Activated T-cell treated with anti-CD3 and anti-CD28 coated beads, Interleukin-2, amount 50 U/mL, for 72 hours (primary cell): Measurements from ENCODE around the gene HOXB5. TPM values are rescaled to one million over a fixed set of nuclear protein-coding genes. Genes with fewer than 3 reads are reported as not detected.

Experiments
- ATAC-seq, 2 donors: fragments of 150-1000 bp; cut with Tn5 transposase; replicated peaks in 1 of 2; 2 replicates each; pipeline ENCODE4 v1.10.0; 2021; ENCODE audit warnings: moderate library complexity in 2 of 2, mild to moderate bottlenecking in 1 of 2
- DNase-seq, 2 donors: peaks; one replicate each; pipeline ENCODE4 v3.0.0; 2021 to 2022; ENCODE audit warnings: mixed read lengths in 1 of 2
- H3K27ac Mint-ChIP-seq: one replicate; pipeline ENCODE4 v1.8.0; 2022; ENCODE audit warnings: mild to moderate bottlenecking, moderate library complexity, mixed read lengths
- H3K27me3 Mint-ChIP-seq: one replicate; pipeline ENCODE4 v1.8.0; 2022; ENCODE audit warnings: low read depth, mixed read lengths
- H3K36me3 Mint-ChIP-seq, 2 donors: one replicate each; pipeline ENCODE4 v1.8.0; 2022; ENCODE audit warnings: mixed read lengths in 2 of 2, mild to moderate bottlenecking in 1 of 2; ENCODE audit not compliant: insufficient read depth in 2 of 2
- H3K4me1 Mint-ChIP-seq: one replicate; pipeline ENCODE4 v1.8.0; 2022; ENCODE audit warnings: low read depth, mixed read lengths
- H3K4me3 Mint-ChIP-seq, 2 donors: one replicate each; pipeline ENCODE4 v1.8.0; 2022; ENCODE audit warnings: mild to moderate bottlenecking in 2 of 2, mixed read lengths in 2 of 2, moderate library complexity in 2 of 2
- H3K9me3 Mint-ChIP-seq, 2 donors: one replicate each; pipeline ENCODE4 v1.8.0; 2022; ENCODE audit warnings: mixed read lengths in 2 of 2
- total RNA-seq, 2 donors: library from RNA; stranded (reverse); gene quantifications; one replicate each; pipeline ENCODE4 v1.2.3, GENCODE V29; 2022

HOXB5 gene
- total RNA-seq, 2 donors from 2014 or later = not detected

- DNase-seq (no peak), ATAC-seq (no peak)
- Mint-ChIP-seq H3K9me3 (no peaks in the 10 kb centered on the region), H3K4me1 (peaks cover 4% of the 10 kb centered on the region), H3K36me3 (no peaks in the 10 kb centered on the region), H3K27ac (no peak overlapping the region), H3K4me3 (no peak overlapping the region), H3K27me3 (peaks cover 9% of the 10 kb centered on the region)
These were observed 23.1 kb downstream of the HOXB5 start for GRCh38 chr17:48570325-48571023.

DNA sequence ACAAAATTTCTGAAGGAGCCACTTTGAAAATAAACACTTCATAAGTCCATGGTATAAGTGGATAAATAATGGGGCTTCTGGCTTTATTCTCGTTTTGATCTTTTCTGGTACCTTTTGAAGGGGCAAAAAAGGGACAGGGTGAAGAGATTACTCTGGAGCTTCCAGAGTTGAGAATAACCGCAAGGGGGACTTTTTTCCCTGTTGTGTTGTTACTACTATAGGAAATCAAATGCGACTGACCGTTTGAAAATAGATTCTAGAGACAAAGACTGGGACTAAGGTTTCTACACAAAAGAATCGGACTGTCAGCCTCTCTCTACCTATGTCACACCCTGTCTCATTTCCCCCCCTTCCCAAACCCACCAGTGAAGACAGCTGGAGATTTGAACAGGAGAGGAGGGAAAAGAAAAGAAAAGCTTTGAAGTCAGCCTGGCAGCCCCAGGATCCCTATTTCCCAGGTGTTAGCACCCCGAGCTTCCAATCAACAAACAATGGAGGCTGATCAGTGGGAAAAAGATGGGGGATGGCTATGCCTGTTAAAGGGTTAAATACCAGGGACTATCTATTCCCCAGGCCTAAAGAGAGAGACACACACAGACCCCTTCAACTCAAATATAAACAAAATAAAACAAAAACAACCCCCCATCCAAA, 23.8 kb downstream of the HOXB5 start:
- Mint-ChIP-seq H3K9me3 (no peaks in the 10 kb centered on the region), H3K36me3 (no peaks in the 10 kb centered on the region), H3K4me1 (peaks cover 4% of the 10 kb centered on the region), H3K4me3 (no peak overlapping the region), H3K27ac (no peak overlapping the region), H3K27me3 (peaks cover 8% of the 10 kb centered on the region)
- ATAC-seq = no peak
- DNase-seq = no peak

DNA sequence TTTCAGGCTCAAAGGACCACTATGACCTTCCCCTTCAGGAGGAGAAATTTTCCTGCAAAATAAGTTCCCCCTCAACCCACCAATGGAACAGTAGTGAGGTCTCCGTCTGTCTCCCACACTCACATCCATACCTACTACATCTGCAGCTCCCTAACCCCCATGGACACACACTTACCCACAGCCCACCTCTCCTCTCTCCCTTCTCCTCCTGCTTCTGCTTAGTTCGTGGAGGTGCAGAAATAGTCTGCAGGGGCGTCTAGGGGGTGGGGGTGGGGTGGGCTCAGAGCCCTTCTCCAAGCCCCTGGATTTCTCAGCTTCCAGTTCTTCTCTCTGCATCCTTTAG, 24.4 kb downstream of the HOXB5 start:
- no peaks in the 10 kb centered on the region for H3K9me3 Mint-ChIP-seq
- peaks cover 2% of the 10 kb centered on the region for H3K27me3 Mint-ChIP-seq
- no peak overlapping the region for H3K4me3 Mint-ChIP-seq
- H3K27ac Mint-ChIP-seq = no peak overlapping the region
- ATAC-seq = no peak
- no peaks in the 10 kb centered on the region for H3K36me3 Mint-ChIP-seq
- H3K4me1 Mint-ChIP-seq = peaks cover 4% of the 10 kb centered on the region
- no peak for DNase-seq

DNA sequence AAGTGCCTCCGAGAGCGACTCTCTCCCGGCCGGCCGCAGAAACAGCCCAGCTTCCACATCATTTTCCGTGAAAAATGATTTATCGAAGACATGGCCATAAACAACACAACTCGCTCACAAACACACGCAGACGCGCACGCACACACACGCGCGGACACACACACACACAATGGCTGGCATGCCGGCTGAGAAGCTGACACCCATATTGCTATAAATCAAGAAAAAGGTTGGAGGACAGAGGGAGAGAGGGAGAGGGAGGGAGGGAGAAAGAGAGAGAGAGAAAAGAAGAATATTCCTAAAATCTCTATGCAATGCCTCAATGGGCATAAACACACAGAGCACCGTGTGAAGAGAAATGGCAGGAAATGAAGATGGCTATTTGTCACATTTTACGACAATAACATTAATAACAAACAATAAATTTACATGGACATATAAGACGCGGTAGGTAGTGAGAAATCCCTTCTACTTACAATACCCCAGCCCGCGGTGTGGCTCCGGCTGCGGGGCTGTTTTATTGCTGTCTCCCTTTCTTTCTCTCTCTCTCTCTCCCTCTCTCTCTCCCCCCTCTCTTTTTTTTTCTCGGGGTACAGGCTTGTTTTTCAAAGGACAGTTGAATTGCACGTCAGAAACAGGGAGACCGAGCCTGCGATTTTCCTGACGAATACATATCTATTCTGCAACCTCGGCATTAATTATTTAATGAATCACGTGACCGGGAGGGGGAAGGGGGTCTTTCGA, 24.9 kb downstream of the HOXB5 start:
- DNase-seq (no peak), ATAC-seq (no peak)
- no peaks in the 10 kb centered on the region for H3K9me3 Mint-ChIP-seq
- peaks cover 2% of the 10 kb centered on the region for H3K27me3 Mint-ChIP-seq
- peaks cover 4% of the 10 kb centered on the region for H3K4me1 Mint-ChIP-seq
- H3K27ac Mint-ChIP-seq = no peak overlapping the region
- H3K4me3 Mint-ChIP-seq = peak overlapping the region; percentile 4 to 53
- H3K36me3 Mint-ChIP-seq = no peaks in the 10 kb centered on the region

GRCh38 chr17:48567646-48568354, 25.8 kb downstream of the HOXB5 start:
- DNase-seq = no peak
- Mint-ChIP-seq H3K9me3 (no peaks in the 10 kb centered on the region), H3K4me1 (peaks cover 4% of the 10 kb centered on the region), H3K27ac (no peak overlapping the region), H3K4me3 (peak overlapping the region in 1 of 2 donors; percentile 53), H3K36me3 (no peaks in the 10 kb centered on the region), H3K27me3 (peaks cover 10% of the 10 kb centered on the region)
- no peak for ATAC-seq

DNA sequence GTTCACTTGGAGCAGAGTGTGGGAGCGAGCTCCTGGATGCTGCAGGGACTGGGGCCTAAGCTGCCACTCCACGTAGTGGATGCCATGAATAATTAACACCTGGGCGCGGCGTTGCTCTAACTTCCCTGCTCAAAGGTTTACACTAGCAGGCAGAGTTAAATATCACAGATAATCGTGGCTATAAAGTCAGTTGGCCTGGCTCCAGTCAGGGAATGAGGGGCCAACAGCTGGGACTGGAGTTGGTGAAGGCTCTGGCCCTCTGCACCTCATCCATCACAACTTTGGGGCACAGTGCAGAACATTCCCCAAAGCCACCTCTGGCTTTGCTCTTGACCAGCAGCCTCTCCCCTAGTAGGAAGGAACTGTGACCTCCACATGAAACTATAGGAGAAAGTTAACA, 26.4 kb downstream of the HOXB5 start:
- Mint-ChIP-seq H3K27ac (no peak overlapping the region), H3K27me3 (peaks cover 13% of the 10 kb centered on the region), H3K36me3 (no peaks in the 10 kb centered on the region), H3K4me1 (peaks cover 4% of the 10 kb centered on the region), H3K9me3 (no peaks in the 10 kb centered on the region), H3K4me3 (no peak overlapping the region)
- DNase-seq (no peak), ATAC-seq (no peak)

GRCh38 chr17:48566717-48567116, 26.9 kb downstream of the HOXB5 start:
- H3K4me1 Mint-ChIP-seq = peaks cover 4% of the 10 kb centered on the region
- H3K27me3 Mint-ChIP-seq = peaks cover 13% of the 10 kb centered on the region
- no peak for ATAC-seq
- no peak overlapping the region for H3K27ac Mint-ChIP-seq
- H3K4me3 Mint-ChIP-seq = no peak overlapping the region
- no peaks in the 10 kb centered on the region for H3K9me3 Mint-ChIP-seq
- DNase-seq = no peak
- H3K36me3 Mint-ChIP-seq = no peaks in the 10 kb centered on the region

DNA sequence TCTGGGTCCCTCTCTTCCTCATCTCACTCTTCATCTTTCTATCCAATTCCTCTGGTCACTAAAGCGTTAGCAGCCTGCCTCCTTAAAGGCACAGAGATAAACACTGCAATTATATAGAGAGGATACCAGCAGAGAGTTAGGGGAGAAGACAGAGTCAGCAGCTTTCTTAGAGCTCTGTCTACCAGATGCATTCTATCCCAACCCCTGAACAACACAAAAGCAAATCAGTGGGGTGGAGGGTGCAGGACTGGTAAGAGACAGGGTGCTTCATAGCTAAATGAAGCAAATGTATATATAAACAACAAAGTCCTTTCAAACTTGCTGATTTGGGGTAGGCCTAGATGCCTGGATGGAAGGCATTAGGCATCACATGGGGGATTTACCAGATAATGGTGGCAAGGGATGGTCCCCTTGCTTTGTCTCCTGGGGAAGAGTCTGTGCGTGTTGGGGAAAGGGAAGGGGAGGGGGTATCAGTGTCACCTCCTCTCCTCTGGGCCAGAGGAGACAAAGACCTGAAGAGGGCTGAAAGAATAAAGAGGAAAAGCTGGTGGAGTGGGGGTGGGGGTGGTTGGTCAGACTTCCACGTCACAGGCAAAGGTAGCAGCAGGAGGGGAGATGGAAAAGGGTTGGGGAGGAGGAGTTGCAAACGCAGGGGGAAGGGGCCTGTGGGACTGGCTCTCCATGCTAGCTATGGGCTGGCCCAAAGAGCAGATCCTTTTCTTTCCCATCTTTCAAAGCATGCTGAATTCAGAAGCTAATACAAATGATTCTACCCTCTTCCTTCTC, 27.5 kb downstream of the HOXB5 start:
- Mint-ChIP-seq H3K27ac (no peak overlapping the region), H3K4me3 (no peak overlapping the region), H3K9me3 (no peaks in the 10 kb centered on the region), H3K27me3 (peaks cover 13% of the 10 kb centered on the region), H3K4me1 (peaks cover 4% of the 10 kb centered on the region), H3K36me3 (no peaks in the 10 kb centered on the region)
- no peak for ATAC-seq
- no peak for DNase-seq

GRCh38 chr17:48565022-48565554, 28.5 kb downstream of the HOXB5 start:
- no peak overlapping the region for H3K4me3 Mint-ChIP-seq
- H3K4me1 Mint-ChIP-seq = peaks cover 4% of the 10 kb centered on the region
- no peaks in the 10 kb centered on the region for H3K9me3 Mint-ChIP-seq
- peaks cover 13% of the 10 kb centered on the region for H3K27me3 Mint-ChIP-seq
- DNase-seq (no peak), ATAC-seq (no peak)
- no peaks in the 10 kb centered on the region for H3K36me3 Mint-ChIP-seq
- no peak overlapping the region for H3K27ac Mint-ChIP-seq

DNA sequence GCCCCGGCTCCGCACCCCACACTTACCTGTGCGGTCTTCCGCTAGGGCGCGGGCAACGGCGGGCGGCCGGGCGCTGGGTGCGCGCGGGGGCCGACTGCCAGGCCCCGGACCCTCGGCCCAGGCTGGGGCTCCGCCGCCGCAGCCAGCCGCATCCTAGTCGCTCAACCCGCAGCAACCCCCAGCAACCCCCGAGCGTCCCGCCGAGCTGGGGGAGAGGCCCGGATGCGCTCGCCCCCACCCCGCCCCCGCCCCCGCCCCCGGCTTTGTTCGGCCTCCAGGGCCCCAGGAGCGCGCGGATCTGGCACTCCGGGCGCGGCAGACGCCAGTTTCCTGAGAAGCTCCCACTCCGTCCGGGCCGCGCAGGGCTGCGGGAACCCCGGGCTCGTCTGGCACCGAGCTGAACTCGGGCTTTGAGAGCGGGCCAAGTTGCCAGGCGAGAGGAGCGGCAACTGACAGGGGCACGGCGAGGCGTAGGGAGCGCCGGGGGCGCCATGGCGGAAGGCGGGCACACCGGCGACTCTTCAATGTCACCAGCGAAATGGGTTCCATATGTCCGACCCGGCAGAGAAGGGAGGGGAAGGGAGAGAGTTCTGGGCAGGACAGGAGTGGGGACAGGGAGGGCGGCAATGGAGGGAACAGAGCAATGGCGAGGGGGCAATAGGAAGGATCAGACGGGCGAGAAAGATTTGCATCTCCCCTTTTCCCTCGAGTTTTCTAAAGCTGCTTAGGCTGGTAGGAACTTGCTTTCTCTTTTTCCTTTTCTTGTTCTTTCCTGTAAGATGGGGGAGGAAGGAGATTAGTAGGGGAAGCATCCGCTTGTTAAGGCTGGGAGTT, 29.2 kb downstream of the HOXB5 start:
- ATAC-seq = peak in 1 of 2 donors; percentile 21
- Mint-ChIP-seq H3K9me3 (no peaks in the 10 kb centered on the region), H3K36me3 (no peaks in the 10 kb centered on the region)

DNA sequence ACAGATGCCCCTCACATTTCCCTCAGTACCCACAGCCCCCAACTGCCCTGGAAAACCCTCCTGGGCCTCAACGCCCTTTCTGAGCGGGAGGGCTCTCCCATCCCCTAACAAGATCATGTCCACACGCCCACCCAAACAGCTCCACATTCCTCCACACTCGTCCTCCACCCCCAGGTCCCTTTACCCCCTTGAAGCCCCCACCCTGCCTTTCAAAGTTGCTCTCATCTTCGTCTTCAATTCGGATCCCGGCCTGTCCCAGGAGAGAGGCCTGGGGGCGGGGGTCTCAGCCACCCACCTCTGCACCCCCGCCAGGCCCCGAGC, 29.8 kb downstream of the HOXB5 start:
- no peaks in the 10 kb centered on the region for H3K36me3 Mint-ChIP-seq
- H3K4me1 Mint-ChIP-seq = peaks cover 4% of the 10 kb centered on the region
- H3K4me3 Mint-ChIP-seq = peak overlapping the region in 1 of 2 donors; percentile 35
- H3K9me3 Mint-ChIP-seq = no peaks in the 10 kb centered on the region
- no peak for ATAC-seq
- DNase-seq = no peak
- peaks cover 13% of the 10 kb centered on the region for H3K27me3 Mint-ChIP-seq
- H3K27ac Mint-ChIP-seq = no peak overlapping the region

More for the DNA sequence above, 29.2 kb downstream of the HOXB5 start:
- H3K4me3 Mint-ChIP-seq = peak overlapping the region in 1 of 2 donors; percentile 45
- H3K27me3 Mint-ChIP-seq = peaks cover 13% of the 10 kb centered on the region
- no peak for DNase-seq
- H3K27ac Mint-ChIP-seq = no peak overlapping the region
- peaks cover 4% of the 10 kb centered on the region for H3K4me1 Mint-ChIP-seq

DNA sequence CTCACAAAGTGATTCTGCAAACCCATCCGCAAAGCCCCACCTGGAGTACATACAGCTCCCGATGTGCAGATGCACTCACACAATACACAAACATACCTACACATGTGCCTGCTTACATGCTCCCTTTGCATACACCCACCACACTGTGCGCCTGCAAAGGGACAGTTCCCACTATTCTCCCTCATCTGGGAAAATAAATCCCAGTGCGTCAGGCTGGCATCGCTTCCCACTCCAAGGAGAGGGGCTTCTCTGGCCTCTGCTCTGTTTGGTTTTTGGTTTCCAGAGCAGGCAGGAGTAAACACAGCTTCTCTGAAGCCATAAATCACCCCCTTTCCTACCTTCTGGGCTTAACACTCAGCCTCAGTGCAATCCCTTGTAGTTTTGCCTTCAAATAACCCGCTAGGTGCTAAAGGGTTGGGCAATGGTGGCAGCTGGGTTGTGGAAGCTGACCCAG, 30.2 kb downstream of the HOXB5 start:
- ATAC-seq = no peak
- peaks cover 2% of the 10 kb centered on the region for H3K4me1 Mint-ChIP-seq
- peaks cover 13% of the 10 kb centered on the region for H3K27me3 Mint-ChIP-seq
- H3K9me3 Mint-ChIP-seq = no peaks in the 10 kb centered on the region
- peak overlapping the region in 1 of 2 donors; percentile 35 for H3K4me3 Mint-ChIP-seq
- no peak overlapping the region for H3K27ac Mint-ChIP-seq
- DNase-seq = no peak
- H3K36me3 Mint-ChIP-seq = no peaks in the 10 kb centered on the region
